ENCODE results near the gene TKTL1. TPM values are rescaled to one million over a fixed set of nuclear protein-coding genes. Genes with fewer than 3 reads are reported as not detected.
A peak's percentile ranks its signal among the peaks of the same experiment; 100 is the strongest.

The TKTL1 gene
- total RNA-seq, 1 donor from 2014 or later = not detected

GRCh38 chrX:154378059-154378798 lies 82.6 kb downstream of the TKTL1 start:
- Mint-ChIP-seq H3K36me3 (ENCODE audit: insufficient read depth) (peaks cover 2% of the 10 kb centered on the region), H3K27me3 (no peaks in the 10 kb centered on the region), H3K27ac (peak overlapping the region; percentile 62), H3K4me1 (ENCODE audit: low read depth) (peaks cover 9% of the 10 kb centered on the region), H3K4me3 (ENCODE audit: low read depth) (peak overlapping the region; percentile 53), H3K9me3 (ENCODE audit: low read depth) (peaks cover 2% of the 10 kb centered on the region)
- no peak for DNase-seq (ENCODE audit: low spot score, unreplicated experiment)
- TF ChIP-seq CTCF (IDR thresholded peaks at IDR 0.05; ENCODE audit: unreplicated experiment) = no peak

- peak; percentile 91 for DNase-seq (ENCODE audit: low spot score, unreplicated experiment)
- Mint-ChIP-seq H3K4me1 (ENCODE audit: low read depth) (peaks cover 9% of the 10 kb centered on the region), H3K4me3 (ENCODE audit: low read depth) (peak within 1 kb of the TSS; percentile 80), H3K36me3 (ENCODE audit: insufficient read depth) (peaks cover 2% of the 10 kb centered on the region), H3K27ac (peak within 1 kb of the TSS; percentile 95), H3K9me3 (ENCODE audit: low read depth) (peaks cover 2% of the 10 kb centered on the region), H3K27me3 (no peaks in the 10 kb centered on the region)
- TF ChIP-seq CTCF (IDR thresholded peaks at IDR 0.05; ENCODE audit: unreplicated experiment) = no peak
These were observed 83.4 kb downstream of the TKTL1 start, which contains the start of gene EMD for GRCh38 chrX:154378799-154379568. Gene EMD (plus strand): TSS chrX:154379295. CDS start chrX:154379485, 190 bp downstream.

- TF ChIP-seq CTCF (IDR thresholded peaks at IDR 0.05; ENCODE audit: unreplicated experiment) = no peak
- Mint-ChIP-seq H3K4me1 (ENCODE audit: low read depth) (peaks cover 9% of the 10 kb centered on the region), H3K9me3 (ENCODE audit: low read depth) (peaks cover 2% of the 10 kb centered on the region), H3K36me3 (ENCODE audit: insufficient read depth) (peaks cover 2% of the 10 kb centered on the region), H3K27me3 (no peaks in the 10 kb centered on the region), H3K27ac (peak overlapping the region; percentile 95), H3K4me3 (ENCODE audit: low read depth) (peak overlapping the region; percentile 80)
- DNase-seq (ENCODE audit: low spot score, unreplicated experiment) = no peak
These were observed 84.0 kb downstream of the TKTL1 start for GRCh38 chrX:154379569-154379951.

Other genes with a start within 250 kb of the TKTL1 start
- gene MECP2, start 198.1 kb upstream of the TKTL1 start, total RNA-seq = 40.6 and 47.6 TPM in 2 replicates
- gene OPN1LW, start 151.6 kb upstream of the TKTL1 start, total RNA-seq = not detected in 2 replicates
- gene OPN1MW, start 113.2 kb upstream of the TKTL1 start, total RNA-seq = not detected in 2 replicates
- gene OPN1MW2, start 76.0 kb upstream of the TKTL1 start, total RNA-seq = not detected in 2 replicates
- gene OPN1MW3, start 38.2 kb upstream of the TKTL1 start, total RNA-seq = not detected in 2 replicates
- gene TEX28, start 671 bp upstream of the TKTL1 start, total RNA-seq = not detected in 2 replicates
- gene FLNA, start 78.8 kb downstream of the TKTL1 start, total RNA-seq = 765 and 777 TPM in 2 replicates
- 42.5 and 45.9 TPM in 2 replicates for gene EMD, start 83.5 kb downstream of the TKTL1 start, total RNA-seq
- gene RPL10, start 102.6 kb downstream of the TKTL1 start, total RNA-seq = 2,364 and 2,443 TPM in 2 replicates
- gene DNASE1L1, start 113.5 kb downstream of the TKTL1 start, total RNA-seq = 12.7 and 14.3 TPM in 2 replicates
- gene TAFAZZIN, start 115.7 kb downstream of the TKTL1 start, total RNA-seq = 34.5 and 38.4 TPM in 2 replicates
- gene ATP6AP1, start 132.9 kb downstream of the TKTL1 start, total RNA-seq = 82.1 and 87.5 TPM in 2 replicates
- gene GDI1, start 141.4 kb downstream of the TKTL1 start, total RNA-seq = 149 and 151 TPM in 2 replicates
- gene FAM50A, start 148.3 kb downstream of the TKTL1 start, total RNA-seq = 65.8 and 66.7 TPM in 2 replicates
- 135 and 148 TPM in 2 replicates for gene PLXNA3, start 162.5 kb downstream of the TKTL1 start, total RNA-seq
- 12.8 and 13.5 TPM in 2 replicates for gene LAGE3, start 183.5 kb downstream of the TKTL1 start, total RNA-seq
- 17.7 and 20.0 TPM in 2 replicates for gene UBL4A, start 190.8 kb downstream of the TKTL1 start, total RNA-seq
- gene SLC10A3, start 194.8 kb downstream of the TKTL1 start, total RNA-seq = 10.4 and 10.9 TPM in 2 replicates
- 29.5 and 34.3 TPM in 2 replicates for gene FAM3A, start 220.4 kb downstream of the TKTL1 start, total RNA-seq

All from progenitor cell of endocrine pancreas (in vitro differentiated cells).